Measurements from ENCODE around the gene HEMK1.

HEMK1 gene

DNA sequence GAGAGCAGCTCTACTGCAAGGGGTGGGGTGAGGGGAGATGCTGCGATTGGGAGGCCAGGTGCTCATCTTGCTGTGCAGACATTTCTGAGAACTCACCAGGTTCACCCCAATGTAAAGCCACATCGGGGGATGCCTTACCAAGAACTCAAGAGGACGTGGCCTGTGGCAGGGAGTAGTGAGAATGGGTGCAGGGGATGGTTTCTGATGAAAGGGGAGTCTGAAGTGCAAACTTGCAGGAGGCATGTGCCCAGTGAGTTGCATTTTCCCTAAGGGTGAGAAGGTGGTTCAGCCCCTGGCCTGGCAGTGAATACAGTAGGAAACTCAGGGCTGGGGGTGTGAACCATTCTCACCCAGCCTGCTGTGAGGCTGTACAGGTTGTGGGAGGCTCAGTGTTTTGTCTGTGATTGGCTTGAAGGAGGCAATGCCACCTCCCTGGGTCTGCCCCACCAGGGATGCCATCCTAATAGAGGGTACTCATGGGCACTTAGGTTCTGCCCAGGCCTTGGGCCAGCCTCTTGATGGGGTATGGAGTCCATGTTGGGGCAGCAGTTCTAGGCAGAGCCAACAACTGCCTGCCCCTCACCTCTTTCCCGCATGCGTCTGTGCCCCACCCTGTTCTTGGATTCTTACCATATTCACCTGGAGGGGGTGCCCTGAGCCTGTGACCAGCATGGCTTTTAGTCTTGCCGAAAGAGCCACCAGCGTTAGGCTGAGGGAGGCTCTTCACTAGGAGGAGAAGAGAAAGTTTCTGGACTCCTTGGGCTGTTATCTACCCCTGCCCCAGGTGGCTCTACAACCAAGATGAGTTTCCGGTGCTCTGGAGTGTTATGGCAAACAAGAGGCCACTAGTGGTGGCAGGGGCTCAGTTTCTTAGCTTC lies 4.5 kb downstream of the HEMK1 start:
- DNase-seq (ENCODE audit: low read depth): no peak

GRCh38 chr3:50574444-50574831 lies 5.1 kb downstream of the HEMK1 start:
- no peak for DNase-seq (ENCODE audit: low read depth)

DNA sequence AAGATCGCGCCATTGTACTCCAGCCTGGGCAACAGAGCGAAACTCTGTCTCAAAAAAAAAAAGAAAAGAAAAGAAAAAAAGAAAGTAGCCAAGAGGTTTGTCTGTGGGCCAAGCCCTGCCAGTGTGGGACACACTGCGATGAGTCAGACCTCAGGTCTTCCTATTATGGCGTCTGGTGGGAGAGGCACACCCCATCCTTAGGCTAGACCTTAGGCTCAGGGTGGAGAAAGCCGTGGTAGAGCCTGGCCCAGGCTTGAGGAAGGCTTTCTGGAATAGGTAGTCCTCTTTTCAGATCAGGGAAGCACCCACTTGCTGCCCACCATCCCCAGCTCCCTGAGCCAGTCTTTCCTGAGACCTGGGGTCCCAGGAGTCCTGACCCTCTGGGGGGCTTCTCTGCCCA lies 6.0 kb downstream of the HEMK1 start:
- no peak for DNase-seq (ENCODE audit: low read depth)

- no peak for DNase-seq (ENCODE audit: low read depth)
Measured at GRCh38 chr3:50577348-50577747, 8.0 kb downstream of the HEMK1 start.

- no peak for DNase-seq (ENCODE audit: low read depth)
Measured at GRCh38 chr3:50580683-50581458, 11.5 kb downstream of the HEMK1 start.

DNA sequence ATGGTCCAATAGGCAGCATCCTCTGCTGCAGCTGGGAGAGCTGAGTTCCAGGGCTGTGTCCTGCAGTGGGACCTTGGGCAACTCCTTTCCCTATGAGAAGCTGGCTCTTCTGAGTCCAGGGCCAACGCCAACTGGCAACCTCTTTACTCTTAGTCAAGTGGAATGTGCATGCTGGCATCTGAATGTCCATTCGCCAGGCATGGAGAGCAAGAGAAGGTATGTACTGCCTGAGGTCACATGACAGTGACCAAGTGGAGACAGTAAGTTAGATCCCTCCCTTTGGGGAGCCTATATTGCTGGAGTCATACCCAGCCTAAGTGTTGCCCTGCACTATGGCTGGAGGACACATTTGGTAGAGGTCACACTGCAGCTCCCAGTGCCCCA lies 12.1 kb downstream of the HEMK1 start:
- no peak for DNase-seq (ENCODE audit: low read depth)

GRCh38 chr3:50582083-50582482 lies 12.8 kb downstream of the HEMK1 start:
- no peak for DNase-seq (ENCODE audit: low read depth)

- no peak for DNase-seq (ENCODE audit: low read depth)
Measured at GRCh38 chr3:50583897-50584296, 14.6 kb downstream of the HEMK1 start.

DNA sequence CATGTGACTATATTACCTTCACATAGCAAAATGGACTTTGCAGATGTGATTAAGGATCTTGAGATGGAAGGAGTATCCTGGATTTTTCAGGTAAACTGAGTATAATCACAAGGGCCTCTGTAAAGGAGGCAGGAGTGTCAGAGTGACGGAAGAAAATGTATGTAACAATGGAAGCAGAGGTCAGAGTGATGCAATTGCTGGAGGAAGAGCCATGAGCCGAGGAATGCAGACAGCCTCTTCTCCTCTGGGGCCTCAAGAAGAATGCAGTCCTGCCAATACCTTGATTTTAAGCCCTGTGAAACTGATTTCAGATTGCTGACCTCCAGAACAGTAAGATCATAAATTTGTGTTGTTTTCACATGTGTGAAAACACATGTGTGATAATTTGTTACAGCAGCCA lies 15.1 kb downstream of the HEMK1 start:
- no peak for DNase-seq (ENCODE audit: low read depth)

DNA sequence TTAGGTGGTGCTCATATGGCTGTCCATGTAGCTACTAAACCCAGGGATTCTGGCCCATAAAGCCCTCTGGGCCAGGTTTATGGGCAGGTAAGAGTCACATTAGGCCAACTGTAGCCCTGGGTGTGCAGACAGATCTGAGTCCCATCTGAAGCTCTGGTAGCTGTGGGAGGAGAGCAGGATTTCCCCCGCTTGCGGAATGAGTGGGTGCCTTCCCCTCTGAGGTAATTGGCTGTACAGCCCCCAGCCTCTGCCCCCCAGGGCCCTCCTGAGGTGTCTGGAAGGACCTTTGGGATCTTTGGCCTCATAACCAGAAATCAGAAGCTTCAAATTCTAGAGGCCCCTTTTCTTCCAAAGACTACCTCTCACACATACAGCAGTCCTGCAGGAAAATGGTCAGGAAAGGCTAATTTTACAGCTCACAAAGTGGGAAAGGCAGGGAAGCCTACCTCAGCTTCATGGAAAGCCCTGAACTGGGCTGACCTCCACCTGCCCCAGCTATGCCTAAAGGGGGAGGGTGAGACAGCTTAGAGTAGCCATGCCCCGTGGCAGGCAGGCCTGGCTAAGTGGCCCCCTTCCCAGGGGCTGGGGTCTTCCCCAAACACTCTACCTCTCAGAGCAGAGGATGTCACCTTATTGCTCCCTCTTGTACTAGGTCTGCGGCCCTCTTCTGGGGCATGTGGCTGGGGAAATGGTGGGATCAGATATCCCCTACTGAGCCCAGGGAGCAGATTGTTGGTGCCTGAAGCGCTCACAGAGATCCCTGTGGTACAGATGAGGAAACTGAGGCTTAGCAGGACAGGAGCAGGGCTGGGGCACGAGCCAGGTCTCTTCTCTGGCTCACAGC lies 16.8 kb downstream of the HEMK1 start:
- DNase-seq (ENCODE audit: low read depth): no peak

DNA sequence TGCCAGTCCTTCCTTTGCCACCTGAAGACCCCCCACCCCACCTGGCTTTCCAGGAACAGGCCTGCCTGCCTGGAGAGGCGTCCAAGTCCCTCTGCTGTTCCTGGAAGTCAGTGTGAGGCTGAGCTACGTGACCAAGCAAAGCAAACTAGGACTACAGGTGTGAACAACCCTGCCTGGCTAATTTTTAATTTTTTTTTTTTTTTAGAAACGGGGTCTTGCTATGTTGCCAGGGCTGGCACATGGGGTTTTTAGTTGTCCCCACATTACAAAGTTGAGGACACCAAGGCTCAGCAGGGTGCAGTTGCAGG lies 17.4 kb downstream of the HEMK1 start:
- no peak for DNase-seq (ENCODE audit: low read depth)

GRCh38 chr3:50587373-50587772 lies 18.1 kb downstream of the HEMK1 start:
- no peak for DNase-seq (ENCODE audit: low read depth)

- no peak for DNase-seq (ENCODE audit: low read depth)
Measured at GRCh38 chr3:50587806-50588758, 18.8 kb downstream of the HEMK1 start.

- no peak for DNase-seq (ENCODE audit: low read depth)
Measured at GRCh38 chr3:50588759-50589433, 19.6 kb downstream of the HEMK1 start.

DNA sequence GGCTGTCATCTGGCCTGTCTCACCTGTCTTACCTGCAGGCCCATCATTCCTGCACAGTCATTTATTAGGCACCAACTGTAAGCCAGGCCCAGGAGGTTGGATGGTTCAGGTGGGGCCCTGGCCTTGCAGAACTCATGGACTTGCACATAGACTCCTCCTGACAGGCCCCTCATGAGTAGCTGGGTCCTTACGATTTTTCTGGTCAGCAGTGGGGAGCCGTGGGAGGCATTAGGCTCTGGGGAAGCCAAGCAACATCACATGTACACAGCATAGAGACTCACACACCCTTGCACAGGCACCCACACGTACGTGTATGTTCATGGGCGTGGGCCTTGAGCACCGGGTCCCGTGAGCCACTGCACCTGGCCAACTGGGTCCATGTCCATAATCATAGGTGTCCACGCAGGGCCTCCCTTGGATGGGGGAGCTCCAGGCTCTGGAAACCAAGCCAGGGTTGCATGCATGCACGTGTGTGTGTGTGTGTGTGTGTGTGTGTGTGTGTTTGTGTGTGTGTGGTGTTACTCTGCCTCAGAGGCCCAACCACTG lies 21.9 kb downstream of the HEMK1 start:
- DNase-seq (ENCODE audit: low read depth): no peak

DNA sequence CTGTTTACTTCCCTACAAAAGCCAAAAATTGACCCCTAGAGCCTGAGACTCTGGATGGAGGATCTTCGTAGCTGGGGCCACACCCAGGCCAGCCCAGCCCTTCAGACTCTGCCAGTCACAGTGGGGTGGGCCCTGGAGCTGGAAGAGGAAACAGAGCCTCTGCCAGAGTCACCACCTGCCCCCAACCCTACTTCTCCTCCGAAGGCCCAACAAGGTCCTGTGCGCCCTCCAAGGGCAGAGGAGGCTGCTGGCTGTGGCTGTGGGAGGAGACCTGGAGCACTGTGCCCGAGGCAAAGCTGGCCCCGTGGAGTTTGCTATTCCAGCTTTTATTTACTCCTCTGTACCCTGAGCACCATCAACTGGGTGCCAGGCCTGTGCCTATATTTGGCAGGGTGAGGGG lies 23.2 kb downstream of the HEMK1 start:
- DNase-seq (ENCODE audit: low read depth): no peak

DNA sequence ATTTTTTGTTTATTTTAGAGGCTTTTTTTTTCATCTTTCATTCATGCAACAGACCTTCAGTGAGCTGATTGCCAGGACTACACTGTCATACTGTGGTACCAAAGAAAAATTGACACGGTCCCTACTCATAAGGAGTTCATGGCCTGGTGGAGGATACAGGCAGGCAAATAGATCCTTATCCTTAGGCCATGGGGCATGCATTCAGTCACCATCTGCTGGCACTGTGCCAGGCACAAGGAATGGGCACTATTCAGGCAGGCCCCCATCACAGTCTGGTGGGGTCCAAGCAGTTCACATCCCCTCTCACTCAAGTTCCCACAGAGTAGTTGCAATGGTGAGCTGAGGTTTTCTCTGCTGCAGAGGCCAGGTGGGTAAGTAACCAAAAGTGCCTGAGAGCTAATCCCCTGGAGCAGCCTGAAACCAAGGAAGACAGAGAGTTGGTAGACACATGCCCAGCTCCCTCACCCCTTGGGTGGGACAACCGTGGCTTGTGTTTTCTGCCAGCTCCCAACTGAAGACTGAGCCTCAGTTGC lies 25.0 kb downstream of the HEMK1 start:
- DNase-seq (ENCODE audit: low read depth): no peak

GRCh38 chr3:50599115-50599715 lies 29.9 kb downstream of the HEMK1 start:
- DNase-seq (ENCODE audit: low read depth): no peak

DNA sequence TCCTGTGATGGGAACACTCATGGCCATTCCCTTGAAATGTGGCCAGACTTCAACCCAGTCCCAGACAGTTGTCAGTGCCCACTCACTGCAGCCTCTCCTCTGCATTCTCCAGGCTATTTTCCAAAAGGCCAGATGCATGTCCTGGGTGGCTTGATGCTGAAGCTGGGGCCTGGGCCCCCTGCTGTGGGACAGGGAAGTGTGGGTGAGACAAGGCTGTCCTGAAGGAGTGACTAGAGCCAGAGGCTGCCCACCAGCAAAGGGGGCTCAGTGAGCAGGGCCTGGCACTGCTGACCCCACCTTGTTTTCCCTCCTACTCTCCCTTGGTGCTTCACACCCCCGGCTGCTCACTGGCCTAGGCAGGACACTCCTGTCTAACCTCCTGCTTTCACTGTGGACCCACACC lies 30.4 kb downstream of the HEMK1 start:
- DNase-seq (ENCODE audit: low read depth): no peak
